ENCODE data around the gene ARFGEF3. TPM values are rescaled to one million over a fixed set of nuclear protein-coding genes. Genes with fewer than 3 reads are reported as not detected.

ARFGEF3 gene
- total and polyA plus RNA-seq, 2 donors (not counting 1 experiment from before 2014, with no cell fraction given), result not detected

Small RNA genes within 50 kb of the gene (small RNA-seq; reads per million reads assigned to genes)
- not detected for gene AL031003.1 (ENCODE audit: insufficient read length, low read depth, low replicate concordance)

Other genes with a start within 250 kb of the ARFGEF3 start
- gene PERP, start 54.5 kb upstream of the ARFGEF3 start, total RNA-seq, result 0.22 and 0.27 TPM in 2 replicates
- gene PERP, start 54.5 kb upstream of the ARFGEF3 start, polyA plus RNA-seq, result 0.29 and 0.30 TPM in 2 replicates
- gene PBOV1, start 56.6 kb downstream of the ARFGEF3 start, total RNA-seq, result not detected in 2 replicates
- not detected in 2 replicates for gene PBOV1, start 56.6 kb downstream of the ARFGEF3 start, polyA plus RNA-seq
- gene SMIM28, start 216.0 kb downstream of the ARFGEF3 start, total RNA-seq, result not detected in 2 replicates
- gene SMIM28, start 216.0 kb downstream of the ARFGEF3 start, polyA plus RNA-seq, result not detected in 2 replicates
- gene HEBP2, start 242.3 kb downstream of the ARFGEF3 start, total RNA-seq, result 35.1 and 40.7 TPM in 2 replicates
- gene HEBP2, start 242.3 kb downstream of the ARFGEF3 start, polyA plus RNA-seq, result 8.5 and 12.4 TPM in 2 replicates